ENCODE results near the gene CDH4.

DNA sequence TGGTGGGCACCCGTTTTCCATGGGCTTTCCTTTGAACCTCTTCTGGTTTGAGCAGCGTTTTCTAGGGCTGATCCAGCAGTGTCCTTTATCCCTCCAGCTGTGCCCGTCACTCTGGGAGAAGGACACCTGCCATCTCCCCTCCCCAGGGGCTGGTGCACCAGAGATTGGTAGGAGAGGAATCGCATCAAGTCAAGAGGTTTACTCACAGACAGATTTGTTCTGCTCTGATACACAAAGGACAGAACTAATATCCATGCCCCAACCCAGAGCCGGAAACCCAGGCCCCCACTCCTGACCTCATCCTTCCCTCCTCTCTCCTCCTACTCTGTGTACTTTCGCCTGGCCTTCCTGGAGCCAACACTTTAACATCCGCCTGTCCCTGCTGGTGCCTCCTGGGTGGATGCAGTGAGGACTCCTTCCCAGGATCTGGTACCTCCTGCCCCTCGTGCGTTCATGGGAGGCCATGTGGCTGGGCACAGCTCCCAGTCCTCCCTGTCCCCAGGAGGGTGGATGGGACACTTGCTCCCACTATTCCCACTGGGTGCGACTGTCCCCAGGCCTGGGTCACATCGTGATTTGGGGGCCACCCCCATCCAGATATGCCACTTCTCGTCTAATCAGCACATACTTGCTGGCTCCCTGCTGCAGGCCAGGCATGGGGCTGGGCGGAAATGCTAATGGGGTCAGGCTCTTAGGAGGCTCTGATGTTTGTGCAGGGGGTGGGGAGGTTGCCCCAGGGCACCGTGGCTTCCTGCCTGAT lies 286.3 kb downstream of the CDH4 start:
- TF ChIP-seq GATA1 (IDR thresholded peaks at IDR 0.05; ENCODE audit: low read depth, low read length) (no peak), POLR2A (IDR thresholded peaks at IDR 0.05; ENCODE audit: low read length) (no peak)
